CD14-positive monocyte (primary cell): ENCODE measurements around the gene KIZ. TPM values are rescaled to one million over a fixed set of nuclear protein-coding genes. Genes with fewer than 3 reads are reported as not detected.

ENCODE experiments used
- DNase-seq, 3 donors: peaks; one replicate each; pipeline ENCODE4 v3.0.0-alpha.2; 2011 to 2022
- H2AFZ ChIP-seq: 2 replicates; pipeline ENCODE4 v1.6.0; 2012; ENCODE audit warnings: mild to moderate bottlenecking, low read depth, low read length, inconsistent platforms; ENCODE audit not compliant: insufficient read depth, poor library complexity, severe bottlenecking
- H3K27ac ChIP-seq, 2 donors: 1 replicate in 1 of 2; 2 replicates in 1 of 2; pipeline ENCODE4 v1.5.1; 2012 to 2013; ENCODE audit warnings: low read length in 2 of 2, control low read depth in 1 of 2, inconsistent platforms in 1 of 2, low read depth in 1 of 2, mild to moderate bottlenecking in 1 of 2
- H3K27me3 ChIP-seq, 2 donors: one replicate each; pipeline versions ENCODE4 v1.6.0 to v1.6.1; 2011 to 2013; ENCODE audit warnings: low read length in 2 of 2; ENCODE audit not compliant: control insufficient read depth in 2 of 2, insufficient read depth in 2 of 2
- H3K36me3 ChIP-seq, 2 donors: replicated peaks in 1 of 2; 1 replicate in 1 of 2; 2 replicates in 1 of 2; pipeline versions ENCODE4 v1.5.1 to v1.6.1; 2012 to 2013; ENCODE audit warnings: low read length in 2 of 2, control low read depth in 1 of 2, inconsistent platforms in 1 of 2, mild to moderate bottlenecking in 1 of 2; ENCODE audit not compliant: insufficient read depth in 2 of 2, control insufficient read depth in 1 of 2
- H3K4me1 ChIP-seq, 2 donors: 1 replicate in 1 of 2; 2 replicates in 1 of 2; pipeline versions ENCODE4 v1.5.1 to v1.6.1; 2012 to 2013; ENCODE audit warnings: low read length in 2 of 2, control low read depth in 1 of 2, inconsistent platforms in 1 of 2, mild to moderate bottlenecking in 1 of 2, moderate library complexity in 1 of 2; ENCODE audit not compliant: insufficient read depth in 2 of 2, control insufficient read depth in 1 of 2
- H3K4me2 ChIP-seq: replicated peaks from 2 replicates; pipeline ENCODE3; 2012; ENCODE audit warnings: low read length, moderate library complexity, mild to moderate bottlenecking; ENCODE audit not compliant: poor library complexity, severe bottlenecking; ENCODE audit errors: extremely low read depth
- H3K4me3 ChIP-seq, 3 experiments: fragments of 200-600 bp in 1 of 3; sonication (generic) in 1 of 3; replicated peaks in 1 of 3; 1 replicate in 2 of 3; 2 replicates in 1 of 3; pipeline ENCODE4 v1.5.1; 2011 to 2013; ENCODE audit warnings: low read length in 3 of 3, mild to moderate bottlenecking in 3 of 3, control low read depth in 2 of 3, low read depth in 2 of 3, inconsistent platforms in 1 of 3, moderate library complexity in 1 of 3
- H3K79me2 ChIP-seq: 2 replicates; pipeline ENCODE4 v1.6.0; 2012; ENCODE audit warnings: mild to moderate bottlenecking, control low read depth, inconsistent platforms, low read length, moderate library complexity; ENCODE audit not compliant: insufficient read depth
- H3K9ac ChIP-seq: 2 replicates; pipeline ENCODE4 v1.6.0; 2017; ENCODE audit warnings: low read length, mild to moderate bottlenecking; ENCODE audit not compliant: insufficient read depth, poor library complexity, severe bottlenecking
- H3K9me3 ChIP-seq, 2 donors: replicated peaks in 1 of 2; 1 replicate in 1 of 2; 2 replicates in 1 of 2; pipeline versions ENCODE4 v1.5.1 to v1.6.1; 2012 to 2013; ENCODE audit warnings: low read length in 2 of 2, control low read depth in 1 of 2; ENCODE audit not compliant: control insufficient read depth in 1 of 2, insufficient read depth in 1 of 2
- H4K20me1 ChIP-seq: 2 replicates; pipeline ENCODE4 v1.6.0; 2012; ENCODE audit warnings: mild to moderate bottlenecking, low read length, control low read depth, moderate library complexity; ENCODE audit not compliant: insufficient read depth
- H3K27ac Mint-ChIP-seq, 7 donors: one replicate each; pipeline ENCODE4 v1.8.0; 2020; ENCODE audit warnings: mild to moderate bottlenecking in 7 of 7, mixed read lengths in 7 of 7, moderate library complexity in 6 of 7, inconsistent platforms in 2 of 7
- H3K27me3 Mint-ChIP-seq, 3 donors: one replicate each; pipeline ENCODE4 v1.8.0; 2021 to 2022; ENCODE audit warnings: low read depth in 3 of 3, mild to moderate bottlenecking in 3 of 3, mixed read lengths in 3 of 3, moderate library complexity in 3 of 3, inconsistent platforms in 1 of 3
- H3K36me3 Mint-ChIP-seq, 2 donors: one replicate each; pipeline ENCODE4 v1.8.0; 2020; ENCODE audit warnings: mixed read lengths in 2 of 2, inconsistent platforms in 1 of 2, mild to moderate bottlenecking in 1 of 2
- H3K4me1 Mint-ChIP-seq: one replicate; pipeline ENCODE4 v1.8.0; 2020; ENCODE audit warnings: mild to moderate bottlenecking, mixed read lengths
- H3K4me3 Mint-ChIP-seq, 2 donors: one replicate each; pipeline ENCODE4 v1.8.0; 2020; ENCODE audit warnings: mild to moderate bottlenecking in 2 of 2, mixed read lengths in 2 of 2, moderate library complexity in 1 of 2
- H3K9me3 Mint-ChIP-seq, 7 donors: one replicate each; pipeline ENCODE4 v1.8.0; 2020 to 2022; ENCODE audit warnings: mixed read lengths in 7 of 7, mild to moderate bottlenecking in 6 of 7, moderate library complexity in 6 of 7, inconsistent platforms in 2 of 7
- CTCF ChIP-seq: fragments of 200-600 bp; IDR thresholded peaks from one replicate; pipeline ENCODE4 v1.8.0; 2022; ENCODE audit warnings: antibody characterized with exemption, mild to moderate bottlenecking
- WGBS: methylation state at CpG from one replicate; pipeline ENCODE4 v1.1.5; 2013; ENCODE audit warnings: missing lambda C conversion rate; ENCODE audit not compliant: insufficient coverage; 5-methylcytosine and 5-hydroxymethylcytosine counted together
- intact Hi-C, 2 donors: fragments of 100-400 bp; cut with micrococcal nuclease; formaldehyde crosslinking; loops; one replicate each; pipeline versions ENCODE4 v1.15.0 to v1.15.1; 2023
- polyA plus RNA-seq, 3 donors: library from polyadenylated mRNA; depleted of rRNA in 1 of 3; unstranded in 2 of 3; stranded (reverse) in 1 of 3; fragments of 300-500 nt in 2 of 3; fragments of >200 nt in 1 of 3; fragmentation: Illumina TruSeq in 2 of 3; gene quantifications; 1 replicate in 2 of 3; 2 replicates in 1 of 3; pipeline ENCODE4 v1.2.3, GENCODE V29; 2012 to 2021

KIZ gene
- polyA plus RNA-seq, 3 donors: 7.2 to 13.2 (median 10.2) TPM

- H3K4me1 Mint-ChIP-seq: peaks cover 6% of the 10 kb centered on the region
- Histone ChIP-seq H3K27ac (no peak overlapping the region), H3K9ac (no peak overlapping the region), H2AFZ (no peak overlapping the region), H3K79me2 (no peaks in the 10 kb centered on the region), H3K4me3 (no peak overlapping the region), H3K36me3 (no peaks in the 10 kb centered on the region), H4K20me1 (no peaks in the 10 kb centered on the region), H3K4me2 (no peak overlapping the region), H3K9me3 (no peaks in the 10 kb centered on the region), H3K4me1 (no peaks in the 10 kb centered on the region), H3K27me3 (no peaks in the 10 kb centered on the region)
- H3K27ac Mint-ChIP-seq: no peak overlapping the region
- H3K27me3 Mint-ChIP-seq: no peaks in the 10 kb centered on the region
- H3K9me3 Mint-ChIP-seq: peaks cover 0 to 2% (median 0%) of the 10 kb centered on the region in 7 donors
- peaks cover 6 to 9% of the 10 kb centered on the region in 2 donors for H3K36me3 Mint-ChIP-seq
- intact Hi-C loops: no loop called here
- TF ChIP-seq CTCF: no peak
- H3K4me3 Mint-ChIP-seq: no peak overlapping the region
- no CpG with 5 or more reads among the region's 6 CpGs for WGBS
- DNase-seq: no peak
These were observed 99.5 kb downstream of the KIZ start for GRCh38 chr20:21225215-21225947.

GRCh38 chr20:21228511-21228910 lies 102.6 kb downstream of the KIZ start:
- H3K4me1 ChIP-seq: no peaks in the 10 kb centered on the region
- intact Hi-C loops: no loop called here
- H3K9me3 ChIP-seq: no peaks in the 10 kb centered on the region
- no peaks in the 10 kb centered on the region for H3K79me2 ChIP-seq
- Mint-ChIP-seq H3K4me1 (peaks cover 6% of the 10 kb centered on the region), H3K27me3 (no peaks in the 10 kb centered on the region), H3K9me3 (peaks cover 0 to under 1% (median 0%) of the 10 kb centered on the region in 7 donors), H3K36me3 (peaks cover 8 to 16% of the 10 kb centered on the region in 2 donors), H3K27ac (peak overlapping the region in 1 of 7 donors; percentile 3), H3K4me3 (no peak overlapping the region)
- WGBS: no CpG with 5 or more reads among the region's 3 CpGs
- no peak overlapping the region for H3K9ac ChIP-seq
- H3K36me3 ChIP-seq: peaks cover 0 to 3% of the 10 kb centered on the region in 2 donors
- H3K4me3 ChIP-seq: no peak overlapping the region
- no peaks in the 10 kb centered on the region for H4K20me1 ChIP-seq
- TF ChIP-seq CTCF: no peak
- no peaks in the 10 kb centered on the region for H3K27me3 ChIP-seq
- H3K4me2 ChIP-seq: no peak overlapping the region
- H2AFZ ChIP-seq: no peak overlapping the region
- H3K27ac ChIP-seq: no peak overlapping the region
- DNase-seq: peak; percentile 6 to 19 (median 7)
